OCI-LY7 (cell line): ENCODE measurements around the gene RNF157.
"Not testable (repeated sequence)": the region's sequence is repeated elsewhere in the genome, so short reads cannot be mapped to it uniquely, and the experiment has no call there.

Source experiments
- EZH2phosphoT487 ChIP-seq: fragments of 200-600 bp; sonication (generic); IDR thresholded peaks from 2 replicates; pipeline ENCODE4 v1.6.1; 2018; ENCODE audit warnings: low read depth, borderline replicate concordance, mild to moderate bottlenecking, mixed run types, antibody characterized with exemption, low read length, moderate library complexity, mixed read lengths
- TF ChIP-seq, protein P1 (sequence below): fragments of 200-600 bp; sonication (generic); conservative IDR thresholded peaks from 2 replicates; pipeline ENCODE4 v1.5.1; 2014; ENCODE audit warnings: mild to moderate bottlenecking, antibody characterized with exemption, low read length, moderate library complexity, mixed read lengths

DNA sequence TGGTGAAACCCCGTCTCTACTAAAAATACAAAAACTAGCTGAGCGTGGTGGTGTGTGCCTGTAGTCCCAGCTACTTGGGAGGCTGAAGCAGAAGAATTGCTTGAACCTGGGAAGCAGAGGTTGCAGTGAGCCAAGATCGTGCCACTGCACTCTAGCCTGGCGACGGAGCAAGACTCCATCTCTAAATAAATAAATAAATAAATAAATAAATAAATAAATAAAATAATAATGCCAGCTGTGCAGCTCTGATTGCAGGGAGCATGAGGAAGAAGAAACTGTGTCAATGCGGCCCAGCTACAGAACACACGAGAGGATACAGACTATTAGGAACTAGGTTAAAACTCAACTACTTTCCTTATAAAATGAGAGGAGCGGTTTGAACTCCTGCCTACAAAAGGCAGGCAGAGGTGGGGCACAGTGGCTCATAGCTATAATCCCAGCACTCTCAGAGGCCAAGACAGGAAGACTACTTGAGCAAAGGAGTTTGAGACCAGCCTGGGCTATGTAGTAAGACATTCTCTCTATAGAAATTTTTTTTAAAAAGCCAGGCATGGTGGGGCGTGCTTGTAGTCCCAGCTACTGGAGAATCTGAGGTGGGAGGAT is 34.6 kb downstream of the RNF157 start:
- TF ChIP-seq, protein P1, sequence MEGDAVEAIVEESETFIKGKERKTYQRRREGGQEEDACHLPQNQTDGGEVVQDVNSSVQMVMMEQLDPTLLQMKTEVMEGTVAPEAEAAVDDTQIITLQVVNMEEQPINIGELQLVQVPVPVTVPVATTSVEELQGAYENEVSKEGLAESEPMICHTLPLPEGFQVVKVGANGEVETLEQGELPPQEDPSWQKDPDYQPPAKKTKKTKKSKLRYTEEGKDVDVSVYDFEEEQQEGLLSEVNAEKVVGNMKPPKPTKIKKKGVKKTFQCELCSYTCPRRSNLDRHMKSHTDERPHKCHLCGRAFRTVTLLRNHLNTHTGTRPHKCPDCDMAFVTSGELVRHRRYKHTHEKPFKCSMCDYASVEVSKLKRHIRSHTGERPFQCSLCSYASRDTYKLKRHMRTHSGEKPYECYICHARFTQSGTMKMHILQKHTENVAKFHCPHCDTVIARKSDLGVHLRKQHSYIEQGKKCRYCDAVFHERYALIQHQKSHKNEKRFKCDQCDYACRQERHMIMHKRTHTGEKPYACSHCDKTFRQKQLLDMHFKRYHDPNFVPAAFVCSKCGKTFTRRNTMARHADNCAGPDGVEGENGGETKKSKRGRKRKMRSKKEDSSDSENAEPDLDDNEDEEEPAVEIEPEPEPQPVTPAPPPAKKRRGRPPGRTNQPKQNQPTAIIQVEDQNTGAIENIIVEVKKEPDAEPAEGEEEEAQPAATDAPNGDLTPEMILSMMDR, result not testable (repeated sequence)
- TF ChIP-seq EZH2phosphoT487, result not testable (repeated sequence)
